Measurements from ENCODE around the gene TOE1. TPM values are rescaled to one million over a fixed set of nuclear protein-coding genes. Genes with fewer than 3 reads are reported as not detected.

The TOE1 gene
- total and polyA plus RNA-seq, 9 of the 15 experiments (the other 6 are each of a cell fraction or from before 2014, with no cell fraction given) = 32.1 to 85.7 (median 38.0) TPM

DNA sequence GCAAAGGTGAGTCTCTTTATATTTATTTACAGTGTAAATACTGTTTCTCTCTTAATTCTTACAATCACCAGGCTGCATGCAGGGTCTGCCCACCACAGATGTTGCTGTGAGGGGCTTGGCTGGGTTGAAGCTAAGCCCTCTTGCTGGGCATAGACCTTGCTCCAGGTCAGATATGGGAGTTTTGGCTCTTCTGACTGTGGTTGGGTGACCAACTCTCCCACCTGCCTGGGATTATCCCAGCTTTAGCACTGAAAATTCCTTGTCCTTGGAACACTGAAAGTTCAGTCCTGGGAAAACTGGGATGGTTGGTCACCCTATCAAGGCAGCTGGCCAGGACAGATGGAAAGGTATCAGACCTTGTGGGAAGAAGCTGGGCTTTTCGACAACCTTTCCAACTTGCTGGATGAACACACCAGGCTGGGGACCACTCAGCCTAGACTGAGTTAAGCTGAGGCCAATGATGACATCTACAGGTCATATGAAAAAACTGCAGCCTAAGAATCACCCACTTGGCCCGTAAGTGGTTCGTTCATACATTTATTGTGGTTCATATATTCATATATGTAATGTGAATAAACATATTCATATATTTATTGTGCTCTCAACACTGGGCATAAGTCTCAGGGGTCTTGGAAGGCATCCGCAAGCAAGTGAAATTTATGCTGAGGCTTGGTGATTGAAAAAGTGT is 39.8 kb upstream of the TOE1 start (continued):
- TF ChIP-seq, protein P1, sequence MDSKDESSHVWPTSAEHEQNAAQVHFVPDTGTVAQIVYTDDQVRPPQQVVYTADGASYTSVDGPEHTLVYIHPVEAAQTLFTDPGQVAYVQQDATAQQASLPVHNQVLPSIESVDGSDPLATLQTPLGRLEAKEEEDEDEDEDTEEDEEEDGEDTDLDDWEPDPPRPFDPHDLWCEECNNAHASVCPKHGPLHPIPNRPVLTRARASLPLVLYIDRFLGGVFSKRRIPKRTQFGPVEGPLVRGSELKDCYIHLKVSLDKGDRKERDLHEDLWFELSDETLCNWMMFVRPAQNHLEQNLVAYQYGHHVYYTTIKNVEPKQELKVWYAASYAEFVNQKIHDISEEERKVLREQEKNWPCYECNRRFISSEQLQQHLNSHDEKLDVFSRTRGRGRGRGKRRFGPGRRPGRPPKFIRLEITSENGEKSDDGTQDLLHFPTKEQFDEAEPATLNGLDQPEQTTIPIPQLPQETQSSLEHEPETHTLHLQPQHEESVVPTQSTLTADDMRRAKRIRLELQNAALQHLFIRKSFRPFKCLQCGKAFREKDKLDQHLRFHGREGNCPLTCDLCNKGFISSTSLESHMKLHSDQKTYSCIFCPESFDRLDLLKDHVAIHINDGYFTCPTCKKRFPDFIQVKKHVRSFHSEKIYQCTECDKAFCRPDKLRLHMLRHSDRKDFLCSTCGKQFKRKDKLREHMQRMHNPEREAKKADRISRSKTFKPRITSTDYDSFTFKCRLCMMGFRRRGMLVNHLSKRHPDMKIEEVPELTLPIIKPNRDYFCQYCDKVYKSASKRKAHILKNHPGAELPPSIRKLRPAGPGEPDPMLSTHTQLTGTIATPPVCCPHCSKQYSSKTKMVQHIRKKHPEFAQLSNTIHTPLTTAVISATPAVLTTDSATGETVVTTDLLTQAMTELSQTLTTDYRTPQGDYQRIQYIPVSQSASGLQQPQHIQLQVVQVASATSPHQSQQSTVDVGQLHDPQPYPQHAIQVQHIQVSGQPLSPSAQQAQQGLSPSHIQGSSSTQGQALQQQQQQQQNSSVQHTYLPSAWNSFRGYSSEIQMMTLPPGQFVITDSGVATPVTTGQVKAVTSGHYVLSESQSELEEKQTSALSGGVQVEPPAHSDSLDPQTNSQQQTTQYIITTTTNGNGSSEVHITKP (IDR thresholded peaks at IDR 0.05; ENCODE audit: partially characterized antibody) = no peak
- TF ChIP-seq, protein P2, sequence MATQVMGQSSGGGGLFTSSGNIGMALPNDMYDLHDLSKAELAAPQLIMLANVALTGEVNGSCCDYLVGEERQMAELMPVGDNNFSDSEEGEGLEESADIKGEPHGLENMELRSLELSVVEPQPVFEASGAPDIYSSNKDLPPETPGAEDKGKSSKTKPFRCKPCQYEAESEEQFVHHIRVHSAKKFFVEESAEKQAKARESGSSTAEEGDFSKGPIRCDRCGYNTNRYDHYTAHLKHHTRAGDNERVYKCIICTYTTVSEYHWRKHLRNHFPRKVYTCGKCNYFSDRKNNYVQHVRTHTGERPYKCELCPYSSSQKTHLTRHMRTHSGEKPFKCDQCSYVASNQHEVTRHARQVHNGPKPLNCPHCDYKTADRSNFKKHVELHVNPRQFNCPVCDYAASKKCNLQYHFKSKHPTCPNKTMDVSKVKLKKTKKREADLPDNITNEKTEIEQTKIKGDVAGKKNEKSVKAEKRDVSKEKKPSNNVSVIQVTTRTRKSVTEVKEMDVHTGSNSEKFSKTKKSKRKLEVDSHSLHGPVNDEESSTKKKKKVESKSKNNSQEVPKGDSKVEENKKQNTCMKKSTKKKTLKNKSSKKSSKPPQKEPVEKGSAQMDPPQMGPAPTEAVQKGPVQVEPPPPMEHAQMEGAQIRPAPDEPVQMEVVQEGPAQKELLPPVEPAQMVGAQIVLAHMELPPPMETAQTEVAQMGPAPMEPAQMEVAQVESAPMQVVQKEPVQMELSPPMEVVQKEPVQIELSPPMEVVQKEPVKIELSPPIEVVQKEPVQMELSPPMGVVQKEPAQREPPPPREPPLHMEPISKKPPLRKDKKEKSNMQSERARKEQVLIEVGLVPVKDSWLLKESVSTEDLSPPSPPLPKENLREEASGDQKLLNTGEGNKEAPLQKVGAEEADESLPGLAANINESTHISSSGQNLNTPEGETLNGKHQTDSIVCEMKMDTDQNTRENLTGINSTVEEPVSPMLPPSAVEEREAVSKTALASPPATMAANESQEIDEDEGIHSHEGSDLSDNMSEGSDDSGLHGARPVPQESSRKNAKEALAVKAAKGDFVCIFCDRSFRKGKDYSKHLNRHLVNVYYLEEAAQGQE (IDR thresholded peaks at IDR 0.05; ENCODE audit: borderline replicate concordance) = peak; percentile 93
- TF ChIP-seq, protein P2 (CRISPR knock-in tag; IDR thresholded peaks at IDR 0.05; ENCODE audit: low read depth) = no peak
- no peak for TF ChIP-seq MTF1 (CRISPR knock-in tag; IDR thresholded peaks at IDR 0.05; ENCODE audit: borderline replicate concordance)
- TF ChIP-seq BRD9 (IDR thresholded peaks at IDR 0.05; ENCODE audit: low read depth, partially characterized antibody) = peak; percentile 74
- TF ChIP-seq SMARCE1 (IDR thresholded peaks at IDR 0.05) = no peak
- TF ChIP-seq STAT5A (IDR thresholded peaks at IDR 0.05; ENCODE audit: borderline replicate concordance, low read length) = no peak
- TF ChIP-seq ZBTB7A (IDR thresholded peaks at IDR 0.05; ENCODE audit: borderline replicate concordance, control insufficient read depth, low read depth, low read length) = no peak
- TF ChIP-seq SAFB2 (IDR thresholded peaks at IDR 0.05; ENCODE audit: borderline replicate concordance, low read depth, low read length, severe bottlenecking) = no peak
- no peak for TF ChIP-seq SMARCC2 (IDR thresholded peaks at IDR 0.05; ENCODE audit: low read depth)
- no peak for TF ChIP-seq ZKSCAN8 (CRISPR knock-in tag; IDR thresholded peaks at IDR 0.05)
- TF ChIP-seq, protein P3, sequence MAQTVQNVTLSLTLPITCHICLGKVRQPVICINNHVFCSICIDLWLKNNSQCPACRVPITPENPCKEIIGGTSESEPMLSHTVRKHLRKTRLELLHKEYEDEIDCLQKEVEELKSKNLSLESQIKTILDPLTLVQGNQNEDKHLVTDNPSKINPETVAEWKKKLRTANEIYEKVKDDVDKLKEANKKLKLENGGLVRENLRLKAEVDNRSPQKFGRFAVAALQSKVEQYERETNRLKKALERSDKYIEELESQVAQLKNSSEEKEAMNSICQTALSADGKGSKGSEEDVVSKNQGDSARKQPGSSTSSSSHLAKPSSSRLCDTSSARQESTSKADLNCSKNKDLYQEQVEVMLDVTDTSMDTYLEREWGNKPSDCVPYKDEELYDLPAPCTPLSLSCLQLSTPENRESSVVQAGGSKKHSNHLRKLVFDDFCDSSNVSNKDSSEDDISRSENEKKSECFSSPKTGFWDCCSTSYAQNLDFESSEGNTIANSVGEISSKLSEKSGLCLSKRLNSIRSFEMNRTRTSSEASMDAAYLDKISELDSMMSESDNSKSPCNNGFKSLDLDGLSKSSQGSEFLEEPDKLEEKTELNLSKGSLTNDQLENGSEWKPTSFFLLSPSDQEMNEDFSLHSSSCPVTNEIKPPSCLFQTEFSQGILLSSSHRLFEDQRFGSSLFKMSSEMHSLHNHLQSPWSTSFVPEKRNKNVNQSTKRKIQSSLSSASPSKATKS (CRISPR knock-in tag; IDR thresholded peaks at IDR 0.05) = no peak
- no peak for TF ChIP-seq DNMT1 (IDR thresholded peaks at IDR 0.05)

Measured in K562 (cell line).